Uterus (tissue), 2 donors: Measurements from ENCODE around the gene SNX27.

Source experiments
- CTCF ChIP-seq, 4 experiments: fragments of 200-600 bp in 2 of 4; fragments of 450-650 bp in 2 of 4; sonication (generic) in 2 of 4; IDR thresholded peaks; one replicate each; pipeline ENCODE4 v1.5.1; 2016 to 2019; ENCODE audit warnings: antibody characterized with exemption in 4 of 4, mild to moderate bottlenecking in 2 of 4, moderate library complexity in 1 of 4
- POLR2A ChIP-seq, 2 donors: fragments of 450-650 bp; IDR thresholded peaks; one replicate each; pipeline ENCODE4 v1.6.1; 2016; ENCODE audit warnings: antibody characterized with exemption in 2 of 2, mild to moderate bottlenecking in 1 of 2, moderate library complexity in 1 of 2

GRCh38 chr1:151729966-151730291 is 118.1 kb downstream of the SNX27 start:
- TF ChIP-seq CTCF (IDR thresholded peaks at IDR 0.05) (no peak), POLR2A (IDR thresholded peaks at IDR 0.05) (no peak)
